HG03039 (cell line): ENCODE results near the gene ILK.

Source experiments
- ATAC-seq: cut with Tn5 transposase; IDR thresholded peaks from one replicate; pipeline ENCODE4 v1.9.1; 2021; ENCODE audit warnings: mild to moderate bottlenecking, moderate library complexity; ENCODE audit not compliant: unreplicated experiment

Gene ILK

GRCh38 chr11:6572215-6572614 is 31.4 kb upstream of the ILK start:
- ATAC-seq, result no peak

GRCh38 chr11:6574816-6575715 is 28.5 kb upstream of the ILK start:
- no peak for ATAC-seq

- no peak for ATAC-seq
These were observed 26.9 kb upstream of the ILK start for GRCh38 chr11:6576471-6577373.

GRCh38 chr11:6578134-6578533 is 25.4 kb upstream of the ILK start:
- ATAC-seq, result no peak

- ATAC-seq, result no peak
These were observed 23.9 kb upstream of the ILK start for GRCh38 chr11:6579681-6580080.

- ATAC-seq, result no peak
These were observed 20.0 kb upstream of the ILK start for GRCh38 chr11:6583584-6583983.

GRCh38 chr11:6584528-6584927 is 19.0 kb upstream of the ILK start:
- no peak for ATAC-seq

GRCh38 chr11:6586434-6587359 is 16.9 kb upstream of the ILK start:
- no peak for ATAC-seq

GRCh38 chr11:6587360-6587953 is 16.1 kb upstream of the ILK start:
- no peak for ATAC-seq

GRCh38 chr11:6588018-6588417 is 15.6 kb upstream of the ILK start:
- ATAC-seq, result no peak

- ATAC-seq, result no peak
These were observed 9.3 kb upstream of the ILK start for GRCh38 chr11:6594142-6594768.

- no peak for ATAC-seq
These were observed 7.2 kb upstream of the ILK start for GRCh38 chr11:6596239-6596877.

GRCh38 chr11:6598555-6598954 is 5.0 kb upstream of the ILK start:
- ATAC-seq, result no peak

- no peak for ATAC-seq
These were observed 4.1 kb upstream of the ILK start for GRCh38 chr11:6599449-6599848.

GRCh38 chr11:6599881-6600390 is 3.6 kb upstream of the ILK start:
- ATAC-seq, result no peak

- ATAC-seq, result no peak
These were observed 2.5 kb upstream of the ILK start for GRCh38 chr11:6601041-6601461.

- ATAC-seq, result no peak
These were observed 1.3 kb upstream of the ILK start for GRCh38 chr11:6602096-6602940.

GRCh38 chr11:6604081-6604626 is 580 bp downstream of the ILK start:
- peak; percentile 26 for ATAC-seq
